CD8-positive, alpha-beta memory T cell (primary cell): ENCODE data around the gene ATXN1. TPM values are rescaled to one million over a fixed set of nuclear protein-coding genes. Genes with fewer than 3 reads are reported as not detected.

Source experiments
- CTCF ChIA-PET: fragments of 350-600 bp; sonication (Branson Sonifier 250); formaldehyde crosslinking; loops from one replicate; lab custom pipeline; 2021; ENCODE audit warnings: antibody characterized with exemption; lab: Charles Lee
- POLR2A ChIA-PET: fragments of 350-600 bp; sonication (Branson Sonifier 250); formaldehyde crosslinking; loops from one replicate; lab custom pipeline; 2021; ENCODE audit warnings: antibody characterized with exemption; lab: Charles Lee
- DNase-seq, 5 donors: peaks; one replicate each; pipeline versions ENCODE4 v3.0.0 to v3.0.0-alpha.2; 2020 to 2022; ENCODE audit warnings: mixed read lengths in 1 of 5
- H3K27ac ChIP-seq: one replicate; pipeline ENCODE4 v1.7.0; 2013; ENCODE audit warnings: low read depth, mild to moderate bottlenecking, low read length, moderate library complexity
- H3K27me3 ChIP-seq: 2 replicates; pipeline ENCODE4 v1.7.0; 2013; ENCODE audit warnings: low read length, mild to moderate bottlenecking; ENCODE audit not compliant: insufficient read depth, poor library complexity, severe bottlenecking
- H3K36me3 ChIP-seq: 2 replicates; pipeline ENCODE4 v1.7.0; 2013; ENCODE audit warnings: mild to moderate bottlenecking, low read length, moderate library complexity; ENCODE audit not compliant: insufficient read depth
- H3K4me1 ChIP-seq: 2 replicates; pipeline ENCODE4 v1.7.0; 2013; ENCODE audit warnings: mild to moderate bottlenecking, low read length, moderate library complexity; ENCODE audit not compliant: insufficient read depth
- H3K4me3 ChIP-seq: 2 replicates; pipeline ENCODE4 v1.7.0; 2013; ENCODE audit warnings: mild to moderate bottlenecking, low read length
- H3K9me3 ChIP-seq: 2 replicates; pipeline ENCODE4 v1.7.0; 2013; ENCODE audit warnings: mild to moderate bottlenecking, low read length
- H3K27ac Mint-ChIP-seq, 8 donors: one replicate each; pipeline ENCODE4 v1.8.0; 2020 to 2021; ENCODE audit warnings: mixed read lengths in 8 of 8, mild to moderate bottlenecking in 6 of 8, inconsistent platforms in 3 of 8, moderate library complexity in 3 of 8
- H3K27me3 Mint-ChIP-seq, 2 donors: one replicate each; pipeline ENCODE4 v1.8.0; 2020 to 2021; ENCODE audit warnings: mixed read lengths in 2 of 2, mild to moderate bottlenecking in 1 of 2, moderate library complexity in 1 of 2
- H3K36me3 Mint-ChIP-seq, 3 donors: one replicate each; pipeline ENCODE4 v1.8.0; 2020 to 2021; ENCODE audit warnings: mixed read lengths in 3 of 3, inconsistent platforms in 1 of 3, mild to moderate bottlenecking in 1 of 3
- H3K4me1 Mint-ChIP-seq, 3 donors: one replicate each; pipeline ENCODE4 v1.8.0; 2020 to 2021; ENCODE audit warnings: mixed read lengths in 3 of 3, inconsistent platforms in 1 of 3, mild to moderate bottlenecking in 1 of 3
- H3K4me3 Mint-ChIP-seq, 7 donors: one replicate each; pipeline ENCODE4 v1.8.0; 2020 to 2021; ENCODE audit warnings: mixed read lengths in 7 of 7, mild to moderate bottlenecking in 6 of 7, moderate library complexity in 4 of 7, inconsistent platforms in 2 of 7
- H3K9me3 Mint-ChIP-seq, 5 donors: one replicate each; pipeline ENCODE4 v1.8.0; 2020 to 2022; ENCODE audit warnings: mixed read lengths in 5 of 5, mild to moderate bottlenecking in 3 of 5, moderate library complexity in 2 of 5, inconsistent platforms in 1 of 5
- polyA plus RNA-seq: library from polyadenylated mRNA; unstranded; fragments of 300-500 nt; fragmentation: Illumina TruSeq; gene quantifications from one replicate; pipeline ENCODE4 v1.2.3, GENCODE V29; 2021
- total RNA-seq, 2 experiments: library from RNA; stranded (reverse); gene quantifications; one replicate each; pipeline ENCODE4 v1.2.3, GENCODE V29; 2021

Gene ATXN1
- total and polyA plus RNA-seq, 3 experiments from 2014 or later, result 20.0 to 114 (median 111) TPM

GRCh38 chr6:16639684-16640480 is 121.4 kb downstream of the ATXN1 start:
- Histone ChIP-seq H3K9me3 (no peaks in the 10 kb centered on the region), H3K36me3 (peaks cover 4% of the 10 kb centered on the region), H3K4me3 (no peak overlapping the region), H3K27me3 (no peaks in the 10 kb centered on the region), H3K4me1 (no peaks in the 10 kb centered on the region), H3K27ac (no peak overlapping the region)
- Mint-ChIP-seq H3K4me1 (peaks cover 23 to 52% (median 36%) of the 10 kb centered on the region in 3 donors), H3K36me3 (peaks cover 4 to 62% (median 29%) of the 10 kb centered on the region in 3 donors), H3K27ac (peak overlapping the region in 3 of 8 donors; percentile 14 to 29 (median 28)), H3K4me3 (peak overlapping the region in 1 of 7 donors; percentile 85), H3K27me3 (no peaks in the 10 kb centered on the region), H3K9me3 (no peaks in the 10 kb centered on the region)
- ChIA-PET POLR2A (no interaction called here), CTCF (no interaction called here)
- no peak for DNase-seq

- Histone ChIP-seq H3K27ac (no peak overlapping the region), H3K36me3 (peaks cover 4% of the 10 kb centered on the region), H3K4me3 (no peak overlapping the region), H3K27me3 (no peaks in the 10 kb centered on the region), H3K4me1 (peaks cover 10% of the 10 kb centered on the region), H3K9me3 (no peaks in the 10 kb centered on the region)
- Mint-ChIP-seq H3K27me3 (no peaks in the 10 kb centered on the region), H3K4me3 (no peak overlapping the region), H3K9me3 (no peaks in the 10 kb centered on the region), H3K36me3 (peaks cover 4 to 51% (median 24%) of the 10 kb centered on the region in 3 donors), H3K27ac (peak overlapping the region in 1 of 8 donors; percentile 86), H3K4me1 (peaks cover 36 to 61% (median 48%) of the 10 kb centered on the region in 3 donors)
- POLR2A ChIA-PET, result interaction anchor here (0.6 to 1.0 kb wide), 2 partner anchors 10 to 119 kb away, joined by 3 to 6 read pairs; no protein-coding TSS in a partner anchor
- no peak for DNase-seq
- CTCF ChIA-PET, result interaction anchor here (1.0 kb wide), 1 partner anchor 108 kb away, joined by 3 read pairs; no protein-coding TSS in a partner anchor
Measured at GRCh38 chr6:16637635-16638034, 123.6 kb downstream of the ATXN1 start.

GRCh38 chr6:16635810-16636602 is 125.3 kb downstream of the ATXN1 start:
- no peaks in the 10 kb centered on the region for H3K9me3 ChIP-seq
- H3K27ac Mint-ChIP-seq, result peak overlapping the region in 6 of 8 donors; percentile 24 to 48 (median 38)
- POLR2A ChIA-PET, result no interaction called here
- CTCF ChIA-PET, result interaction anchor here (1.1 kb wide), 1 partner anchor 10 kb away, joined by 4 read pairs; no protein-coding TSS in a partner anchor
- DNase-seq, result no peak
- peaks cover 4% of the 10 kb centered on the region for H3K36me3 ChIP-seq
- H3K27me3 ChIP-seq, result no peaks in the 10 kb centered on the region
- H3K27me3 Mint-ChIP-seq, result no peaks in the 10 kb centered on the region
- peaks cover 39 to 66% (median 53%) of the 10 kb centered on the region in 3 donors for H3K4me1 Mint-ChIP-seq
- H3K4me3 ChIP-seq, result no peak overlapping the region
- H3K4me3 Mint-ChIP-seq, result peak overlapping the region in 1 of 7 donors; percentile 34
- peaks cover 0 to 50% (median 19%) of the 10 kb centered on the region in 3 donors for H3K36me3 Mint-ChIP-seq
- no peak overlapping the region for H3K27ac ChIP-seq
- no peaks in the 10 kb centered on the region for H3K9me3 Mint-ChIP-seq
- peaks cover 10% of the 10 kb centered on the region for H3K4me1 ChIP-seq

- no peaks in the 10 kb centered on the region for H3K9me3 ChIP-seq
- Mint-ChIP-seq H3K9me3 (no peaks in the 10 kb centered on the region), H3K27ac (peak overlapping the region in 2 of 8 donors; percentile 48 to 72), H3K4me3 (no peak overlapping the region), H3K27me3 (no peaks in the 10 kb centered on the region), H3K4me1 (peaks cover 37 to 66% (median 52%) of the 10 kb centered on the region in 3 donors), H3K36me3 (peaks cover 2 to 49% (median 21%) of the 10 kb centered on the region in 3 donors)
- POLR2A ChIA-PET, result no interaction called here
- H3K27ac ChIP-seq, result no peak overlapping the region
- H3K4me3 ChIP-seq, result no peak overlapping the region
- H3K27me3 ChIP-seq, result no peaks in the 10 kb centered on the region
- DNase-seq, result no peak
- H3K36me3 ChIP-seq, result peaks cover 4% of the 10 kb centered on the region
- H3K4me1 ChIP-seq, result peaks cover 10% of the 10 kb centered on the region
- CTCF ChIA-PET, result interaction anchor here (1.1 kb wide), 1 partner anchor 11 kb away, joined by 4 read pairs; no protein-coding TSS in a partner anchor
Measured at GRCh38 chr6:16635291-16635809, 125.9 kb downstream of the ATXN1 start.

GRCh38 chr6:16634855-16635254 is 126.4 kb downstream of the ATXN1 start:
- H3K36me3 Mint-ChIP-seq, result peaks cover 7 to 51% (median 26%) of the 10 kb centered on the region in 3 donors
- ChIA-PET POLR2A (no interaction called here), CTCF (interaction anchor here (1.1 kb wide), 1 partner anchor 12 kb away, joined by 4 read pairs; no protein-coding TSS in a partner anchor)
- H3K4me3 Mint-ChIP-seq, result no peak overlapping the region
- peaks cover 37 to 62% (median 57%) of the 10 kb centered on the region in 3 donors for H3K4me1 Mint-ChIP-seq
- Histone ChIP-seq H3K27ac (no peak overlapping the region), H3K36me3 (peaks cover 2% of the 10 kb centered on the region), H3K27me3 (no peaks in the 10 kb centered on the region), H3K9me3 (no peaks in the 10 kb centered on the region), H3K4me1 (peaks cover 10% of the 10 kb centered on the region), H3K4me3 (no peak overlapping the region)
- peak overlapping the region in 5 of 8 donors; percentile 7 to 61 (median 21) for H3K27ac Mint-ChIP-seq
- DNase-seq, result no peak
- no peaks in the 10 kb centered on the region for H3K27me3 Mint-ChIP-seq
- H3K9me3 Mint-ChIP-seq, result no peaks in the 10 kb centered on the region

- no peaks in the 10 kb centered on the region for H3K27me3 ChIP-seq
- Mint-ChIP-seq H3K4me3 (no peak overlapping the region), H3K9me3 (no peaks in the 10 kb centered on the region), H3K27ac (peak overlapping the region in 6 of 8 donors; percentile 2 to 65 (median 46)), H3K4me1 (peaks cover 37 to 59% (median 57%) of the 10 kb centered on the region in 3 donors), H3K27me3 (no peaks in the 10 kb centered on the region), H3K36me3 (peaks cover 8 to 46% (median 21%) of the 10 kb centered on the region in 3 donors)
- no peak for DNase-seq
- H3K4me3 ChIP-seq, result no peak overlapping the region
- no peaks in the 10 kb centered on the region for H3K36me3 ChIP-seq
- H3K4me1 ChIP-seq, result peaks cover 10% of the 10 kb centered on the region
- POLR2A ChIA-PET, result interaction anchor here (0.6 kb wide), 1 partner anchor 125 kb away, joined by 10 read pairs; no protein-coding TSS in a partner anchor
- H3K9me3 ChIP-seq, result no peaks in the 10 kb centered on the region
- CTCF ChIA-PET, result interaction anchor here (1.4 kb wide), 1 partner anchor 12 kb away, joined by 3 read pairs; no protein-coding TSS in a partner anchor
- H3K27ac ChIP-seq, result no peak overlapping the region
Measured at GRCh38 chr6:16633961-16634360, 127.3 kb downstream of the ATXN1 start.

- Histone ChIP-seq H3K4me3 (no peak overlapping the region), H3K36me3 (no peaks in the 10 kb centered on the region), H3K4me1 (peaks cover 10% of the 10 kb centered on the region), H3K27ac (no peak overlapping the region), H3K9me3 (no peaks in the 10 kb centered on the region), H3K27me3 (no peaks in the 10 kb centered on the region)
- H3K27me3 Mint-ChIP-seq, result no peaks in the 10 kb centered on the region
- no peaks in the 10 kb centered on the region for H3K9me3 Mint-ChIP-seq
- peak overlapping the region in 2 of 8 donors; percentile 43 to 48 for H3K27ac Mint-ChIP-seq
- peaks cover 13 to 44% (median 21%) of the 10 kb centered on the region in 3 donors for H3K36me3 Mint-ChIP-seq
- peaks cover 37 to 59% (median 57%) of the 10 kb centered on the region in 3 donors for H3K4me1 Mint-ChIP-seq
- no peak for DNase-seq
- no peak overlapping the region for H3K4me3 Mint-ChIP-seq
- ChIA-PET POLR2A (no interaction called here), CTCF (interaction anchor here (1.4 kb wide), 1 partner anchor 11 kb away, joined by 3 read pairs; no protein-coding TSS in a partner anchor)
Measured at GRCh38 chr6:16633465-16633864, 127.8 kb downstream of the ATXN1 start.
